Lower lobe of right lung (tissue), 2 donors: ENCODE results near the gene SUPT6H. TPM values are rescaled to one million over a fixed set of nuclear protein-coding genes. Genes with fewer than 3 reads are reported as not detected.

Experiments used
- ATAC-seq, 2 donors: fragments of 200-7000 bp; cut with Tn5 transposase; one replicate each; pipeline ENCODE4 v1.9.1; 2020 to 2022; ENCODE audit warnings: mild to moderate bottlenecking in 2 of 2, moderate library complexity in 2 of 2
- DNase-seq: peaks from one replicate; pipeline ENCODE4 v3.0.0-alpha.2; 2020
- H3K27ac ChIP-seq: fragments of 200-600 bp; one replicate; pipeline ENCODE4 v1.8.0; 2022
- H3K27me3 ChIP-seq: fragments of 200-600 bp; one replicate; pipeline ENCODE4 v1.8.0; 2022; ENCODE audit warnings: low read depth
- H3K36me3 ChIP-seq: fragments of 200-600 bp; one replicate; pipeline ENCODE4 v1.8.0; 2022; ENCODE audit warnings: mild to moderate bottlenecking
- H3K4me1 ChIP-seq: fragments of 200-600 bp; one replicate; pipeline ENCODE4 v1.8.0; 2022
- H3K4me3 ChIP-seq: fragments of 200-600 bp; one replicate; pipeline ENCODE4 v1.8.0; 2022; ENCODE audit warnings: mild to moderate bottlenecking
- H3K9me3 ChIP-seq: fragments of 200-600 bp; one replicate; pipeline ENCODE4 v1.8.0; 2022
- CTCF ChIP-seq: fragments of 200-600 bp; IDR thresholded peaks from one replicate; pipeline ENCODE4 v1.8.0; 2022; ENCODE audit warnings: antibody characterized with exemption, mild to moderate bottlenecking
- intact Hi-C: fragments of 100-400 bp; cut with DNase I; formaldehyde crosslinking; loops from one replicate; pipeline ENCODE4 v1.11.0; 2022
- total RNA-seq: library from RNA; stranded (reverse); fragmentation: NEBNext Ultra II Directional; extraction: Animal tissue kit (Norgen Biotek cat#: 25700); gene quantifications from one replicate; pipeline ENCODE4 v1.2.1, GENCODE V29; 2021
- donor health status: DM: no; HTN: yes; CAD: no; lungs with severe emphysema.

SUPT6H gene
- total RNA-seq, 1 donor from 2014 or later: 60.3 TPM

- H3K4me3 ChIP-seq: no peak overlapping the region
- DNase-seq (no peak), ATAC-seq (no peak)
- H3K4me1 ChIP-seq: peaks cover 40% of the 10 kb centered on the region
- H3K36me3 ChIP-seq: peaks cover 31% of the 10 kb centered on the region
- TF ChIP-seq CTCF: no peak
- intact Hi-C loops: no loop called here
- H3K27ac ChIP-seq: no peak overlapping the region
- H3K27me3 ChIP-seq: no peaks in the 10 kb centered on the region
- no peaks in the 10 kb centered on the region for H3K9me3 ChIP-seq
These were observed 1.7 kb downstream of the SUPT6H start for GRCh38 chr17:28663723-28664122.

- Histone ChIP-seq H3K4me1 (peaks cover 29% of the 10 kb centered on the region), H3K27ac (no peak overlapping the region), H3K36me3 (peaks cover 50% of the 10 kb centered on the region), H3K9me3 (no peaks in the 10 kb centered on the region), H3K4me3 (no peak overlapping the region), H3K27me3 (no peaks in the 10 kb centered on the region)
- DNase-seq: no peak
- ATAC-seq: no peak
- TF ChIP-seq CTCF: no peak
- intact Hi-C loops: no loop called here
These were observed 4.0 kb downstream of the SUPT6H start for GRCh38 chr17:28665994-28666393.

- TF ChIP-seq CTCF: no peak
- intact Hi-C loops: no loop called here
- no peaks in the 10 kb centered on the region for H3K27me3 ChIP-seq
- no peaks in the 10 kb centered on the region for H3K9me3 ChIP-seq
- H3K4me3 ChIP-seq: no peak overlapping the region
- no peak overlapping the region for H3K27ac ChIP-seq
- DNase-seq (no peak), ATAC-seq (no peak)
- H3K36me3 ChIP-seq: peaks cover 68% of the 10 kb centered on the region
- H3K4me1 ChIP-seq: peaks cover 21% of the 10 kb centered on the region
These were observed 5.9 kb downstream of the SUPT6H start for GRCh38 chr17:28667870-28668269.

GRCh38 chr17:28669918-28670317 is 7.9 kb downstream of the SUPT6H start:
- intact Hi-C loops: no loop called here
- DNase-seq: no peak
- Histone ChIP-seq H3K27ac (no peak overlapping the region), H3K4me1 (peaks cover 3% of the 10 kb centered on the region), H3K27me3 (no peaks in the 10 kb centered on the region), H3K4me3 (no peak overlapping the region), H3K36me3 (peaks cover 89% of the 10 kb centered on the region), H3K9me3 (no peaks in the 10 kb centered on the region)
- no peak for ATAC-seq
- TF ChIP-seq CTCF: no peak

- Histone ChIP-seq H3K9me3 (no peaks in the 10 kb centered on the region), H3K27me3 (no peaks in the 10 kb centered on the region), H3K27ac (no peak overlapping the region), H3K4me3 (no peak overlapping the region), H3K36me3 (peaks cover 100% of the 10 kb centered on the region), H3K4me1 (no peaks in the 10 kb centered on the region)
- intact Hi-C loops: no loop called here
- ATAC-seq (no peak), DNase-seq (no peak)
- no peak for TF ChIP-seq CTCF
These were observed 13.5 kb downstream of the SUPT6H start for GRCh38 chr17:28675490-28675889.

GRCh38 chr17:28675980-28676379 is 14.0 kb downstream of the SUPT6H start:
- ATAC-seq (no peak), DNase-seq (no peak)
- no peaks in the 10 kb centered on the region for H3K4me1 ChIP-seq
- intact Hi-C loops: no loop called here
- TF ChIP-seq CTCF: no peak
- H3K27ac ChIP-seq: no peak overlapping the region
- H3K36me3 ChIP-seq: peaks cover 100% of the 10 kb centered on the region
- no peak overlapping the region for H3K4me3 ChIP-seq
- H3K27me3 ChIP-seq: no peaks in the 10 kb centered on the region
- H3K9me3 ChIP-seq: no peaks in the 10 kb centered on the region
